DOHH2 (cell line): ENCODE data around the gene UBE2G2.

Source experiments
- H3F3A ChIP-seq: fragments of 200-600 bp; sonication (generic), shearing (Covaris generic); 2 replicates; pipeline ENCODE4 v1.6.0; 2016; ENCODE audit warnings: antibody characterized with exemption, mild to moderate bottlenecking; ENCODE audit not compliant: control insufficient read depth, insufficient read depth
- H3K27ac ChIP-seq: fragments of 200-600 bp; sonication (generic); 2 replicates; pipeline ENCODE4 v1.5.1; 2014; ENCODE audit warnings: low read depth, mild to moderate bottlenecking, low read length, moderate library complexity
- H3K27me3 ChIP-seq: fragments of 200-600 bp; sonication (generic); 2 replicates; pipeline ENCODE4 v1.6.1; 2014; ENCODE audit warnings: mild to moderate bottlenecking, low read length, mixed read lengths; ENCODE audit not compliant: control insufficient read depth
- H3K36me3 ChIP-seq: fragments of 200-600 bp; sonication (generic); 2 replicates; pipeline ENCODE4 v1.6.1; 2014; ENCODE audit warnings: mild to moderate bottlenecking, low read length, moderate library complexity, mixed read lengths; ENCODE audit not compliant: control insufficient read depth
- H3K4me1 ChIP-seq: fragments of 200-600 bp; sonication (generic); 2 replicates; pipeline ENCODE4 v1.6.1; 2014; ENCODE audit warnings: mild to moderate bottlenecking, low read length, mixed read lengths; ENCODE audit not compliant: control insufficient read depth
- H3K4me2 ChIP-seq: fragments of 200-600 bp; sonication (generic); 2 replicates; pipeline ENCODE4 v1.6.0; 2014; ENCODE audit warnings: mild to moderate bottlenecking, low read length, moderate library complexity
- H3K4me3 ChIP-seq: fragments of 200-600 bp; sonication (generic); 2 replicates; pipeline ENCODE4 v1.5.1; 2014; ENCODE audit warnings: mild to moderate bottlenecking, low read length, mixed read lengths
- H3K79me2 ChIP-seq: fragments of 200-600 bp; sonication (generic); 2 replicates; pipeline ENCODE4 v1.6.1; 2014; ENCODE audit warnings: mild to moderate bottlenecking, low read length, mixed read lengths; ENCODE audit not compliant: control insufficient read depth
- H3K9me2 ChIP-seq: fragments of 200-600 bp; sonication (generic); replicated peaks from 2 replicates; pipeline ENCODE4 v1.6.1; 2014; ENCODE audit warnings: mild to moderate bottlenecking, low read length, mixed read lengths; ENCODE audit not compliant: control insufficient read depth
- H3K9me3 ChIP-seq: fragments of 200-600 bp; sonication (generic); 2 replicates; pipeline ENCODE4 v1.6.1; 2014; ENCODE audit warnings: antibody characterized with exemption, low read length, mixed read lengths; ENCODE audit not compliant: control insufficient read depth, insufficient read depth
- H4K20me1 ChIP-seq: fragments of 200-600 bp; sonication (generic); 2 replicates; pipeline ENCODE4 v1.6.0; 2014; ENCODE audit warnings: low read depth, mild to moderate bottlenecking, antibody characterized with exemption, low read length, moderate library complexity; ENCODE audit not compliant: control insufficient read depth, insufficient read depth
- EZH2phosphoT487 ChIP-seq: fragments of 200-600 bp; sonication (generic); IDR thresholded peaks from 2 replicates; pipeline ENCODE4 v1.6.1; 2017; ENCODE audit warnings: borderline replicate concordance, mild to moderate bottlenecking, antibody characterized with exemption, low read length, moderate library complexity, mixed read lengths
- TF ChIP-seq, protein P1 (sequence below): fragments of 200-600 bp; sonication (generic); IDR thresholded peaks from one replicate; pipeline ENCODE4 v1.5.1; 2014; ENCODE audit warnings: antibody characterized with exemption, mild to moderate bottlenecking, low read depth, low read length; ENCODE audit not compliant: poor library complexity, severe bottlenecking

The UBE2G2 gene

DNA sequence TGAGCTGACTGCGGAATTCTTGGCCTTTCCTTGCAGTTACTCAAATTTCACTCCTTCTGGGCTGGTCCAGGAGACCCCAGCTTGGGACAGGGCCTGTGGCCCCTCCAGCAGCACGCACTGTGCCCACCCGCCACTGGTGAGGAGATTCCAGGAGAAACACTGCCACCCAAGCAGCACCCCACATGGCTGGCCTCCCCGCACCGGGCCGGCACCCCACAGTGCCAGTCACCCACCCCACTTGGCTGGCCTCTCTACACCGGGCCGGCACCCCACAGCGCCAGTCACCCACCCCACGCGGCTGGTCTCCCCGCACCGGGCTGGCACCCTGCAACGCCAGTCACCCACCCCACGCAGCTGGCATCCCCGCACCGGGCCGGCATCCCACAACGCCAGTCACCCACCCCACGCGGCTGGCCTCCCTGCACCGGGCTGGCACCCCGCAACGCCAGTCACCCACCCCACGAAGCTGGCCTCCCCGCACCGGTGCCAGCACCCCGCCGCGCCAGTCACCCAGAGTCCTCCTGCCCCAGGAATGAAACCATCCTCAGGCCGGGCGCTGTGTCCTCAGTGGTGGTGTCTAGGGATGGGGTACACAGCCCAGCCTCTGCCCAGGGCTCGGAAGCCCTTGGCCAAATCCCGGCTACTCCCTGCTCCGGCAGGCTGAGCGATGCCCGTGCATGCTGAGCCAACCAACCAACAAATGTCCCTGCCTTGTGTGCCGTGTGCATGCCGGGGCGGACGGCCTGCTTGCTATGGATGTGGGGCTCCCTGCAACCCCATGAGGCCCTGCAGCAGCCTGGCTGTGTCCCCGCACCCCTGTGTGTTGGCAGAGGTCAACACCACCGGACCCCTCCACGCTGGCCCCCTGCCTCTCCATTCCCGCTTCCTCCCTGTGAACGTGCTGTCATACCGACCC, 51.6 kb downstream of the UBE2G2 start:
- H4K20me1 ChIP-seq, result no peaks in the 10 kb centered on the region
- no peaks in the 10 kb centered on the region for H3K4me1 ChIP-seq
- H3K9me2 ChIP-seq, result no peaks in the 10 kb centered on the region
- no peak overlapping the region for H3K4me2 ChIP-seq
- H3K79me2 ChIP-seq, result no peaks in the 10 kb centered on the region
- H3F3A ChIP-seq, result no peaks in the 10 kb centered on the region
- H3K36me3 ChIP-seq, result no peaks in the 10 kb centered on the region
- TF ChIP-seq EZH2phosphoT487, result no peak
- TF ChIP-seq, protein P1, sequence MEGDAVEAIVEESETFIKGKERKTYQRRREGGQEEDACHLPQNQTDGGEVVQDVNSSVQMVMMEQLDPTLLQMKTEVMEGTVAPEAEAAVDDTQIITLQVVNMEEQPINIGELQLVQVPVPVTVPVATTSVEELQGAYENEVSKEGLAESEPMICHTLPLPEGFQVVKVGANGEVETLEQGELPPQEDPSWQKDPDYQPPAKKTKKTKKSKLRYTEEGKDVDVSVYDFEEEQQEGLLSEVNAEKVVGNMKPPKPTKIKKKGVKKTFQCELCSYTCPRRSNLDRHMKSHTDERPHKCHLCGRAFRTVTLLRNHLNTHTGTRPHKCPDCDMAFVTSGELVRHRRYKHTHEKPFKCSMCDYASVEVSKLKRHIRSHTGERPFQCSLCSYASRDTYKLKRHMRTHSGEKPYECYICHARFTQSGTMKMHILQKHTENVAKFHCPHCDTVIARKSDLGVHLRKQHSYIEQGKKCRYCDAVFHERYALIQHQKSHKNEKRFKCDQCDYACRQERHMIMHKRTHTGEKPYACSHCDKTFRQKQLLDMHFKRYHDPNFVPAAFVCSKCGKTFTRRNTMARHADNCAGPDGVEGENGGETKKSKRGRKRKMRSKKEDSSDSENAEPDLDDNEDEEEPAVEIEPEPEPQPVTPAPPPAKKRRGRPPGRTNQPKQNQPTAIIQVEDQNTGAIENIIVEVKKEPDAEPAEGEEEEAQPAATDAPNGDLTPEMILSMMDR, result no peak
- H3K9me3 ChIP-seq, result no peaks in the 10 kb centered on the region
- H3K27me3 ChIP-seq, result no peaks in the 10 kb centered on the region
- no peak overlapping the region for H3K4me3 ChIP-seq
- no peak overlapping the region for H3K27ac ChIP-seq

GRCh38 chr21:44749116-44749758, 52.4 kb downstream of the UBE2G2 start:
- Histone ChIP-seq H3K4me1 (no peaks in the 10 kb centered on the region), H3K4me3 (no peak overlapping the region), H3K9me2 (no peaks in the 10 kb centered on the region), H3K4me2 (no peak overlapping the region), H3K27ac (no peak overlapping the region), H4K20me1 (no peaks in the 10 kb centered on the region), H3K79me2 (no peaks in the 10 kb centered on the region), H3K27me3 (no peaks in the 10 kb centered on the region), H3K9me3 (no peaks in the 10 kb centered on the region), H3F3A (no peaks in the 10 kb centered on the region), H3K36me3 (no peaks in the 10 kb centered on the region)
- TF ChIP-seq EZH2phosphoT487, result no peak
- TF ChIP-seq, protein P1, result no peak

DNA sequence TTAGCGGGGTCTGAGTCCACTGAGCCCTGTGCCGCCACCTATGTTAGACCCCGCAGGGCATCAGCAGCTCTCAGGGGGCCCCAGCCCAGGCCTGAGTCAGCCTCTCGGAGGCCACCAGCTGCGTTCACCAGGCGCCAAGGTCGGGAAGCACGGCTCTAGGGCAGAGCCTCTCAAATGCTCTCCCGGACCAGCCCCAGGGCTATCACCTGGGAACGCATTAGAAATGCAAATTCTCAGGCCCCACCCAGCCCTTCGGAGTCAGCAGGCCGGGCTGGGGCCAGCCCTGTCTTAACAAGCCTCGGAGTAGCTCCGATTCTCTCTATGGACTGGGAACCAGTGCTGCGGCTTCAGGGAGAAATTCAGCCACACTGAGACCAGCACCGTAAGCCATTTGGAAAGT, 53.0 kb downstream of the UBE2G2 start:
- TF ChIP-seq, protein P1, result no peak
- no peak for TF ChIP-seq EZH2phosphoT487
- Histone ChIP-seq H3K79me2 (no peaks in the 10 kb centered on the region), H3K27ac (no peak overlapping the region), H3K36me3 (no peaks in the 10 kb centered on the region), H3K4me3 (no peak overlapping the region), H3K4me1 (no peaks in the 10 kb centered on the region), H3K4me2 (no peak overlapping the region), H4K20me1 (no peaks in the 10 kb centered on the region), H3K9me2 (no peaks in the 10 kb centered on the region), H3K9me3 (no peaks in the 10 kb centered on the region), H3K27me3 (no peaks in the 10 kb centered on the region), H3F3A (no peaks in the 10 kb centered on the region)
